SKM-1 (cell line): Measurements from ENCODE around the gene NPAS1.

Experiments used
- DNase-seq: peaks from one replicate; lab custom pipeline; 2025; ENCODE audit not compliant: unreplicated experiment; lab: John Stamatoyannopoulos, UW

Gene NPAS1, protein sequence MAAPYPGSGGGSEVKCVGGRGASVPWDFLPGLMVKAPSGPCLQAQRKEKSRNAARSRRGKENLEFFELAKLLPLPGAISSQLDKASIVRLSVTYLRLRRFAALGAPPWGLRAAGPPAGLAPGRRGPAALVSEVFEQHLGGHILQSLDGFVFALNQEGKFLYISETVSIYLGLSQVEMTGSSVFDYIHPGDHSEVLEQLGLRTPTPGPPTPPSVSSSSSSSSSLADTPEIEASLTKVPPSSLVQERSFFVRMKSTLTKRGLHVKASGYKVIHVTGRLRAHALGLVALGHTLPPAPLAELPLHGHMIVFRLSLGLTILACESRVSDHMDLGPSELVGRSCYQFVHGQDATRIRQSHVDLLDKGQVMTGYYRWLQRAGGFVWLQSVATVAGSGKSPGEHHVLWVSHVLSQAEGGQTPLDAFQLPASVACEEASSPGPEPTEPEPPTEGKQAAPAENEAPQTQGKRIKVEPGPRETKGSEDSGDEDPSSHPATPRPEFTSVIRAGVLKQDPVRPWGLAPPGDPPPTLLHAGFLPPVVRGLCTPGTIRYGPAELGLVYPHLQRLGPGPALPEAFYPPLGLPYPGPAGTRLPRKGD

DNA sequence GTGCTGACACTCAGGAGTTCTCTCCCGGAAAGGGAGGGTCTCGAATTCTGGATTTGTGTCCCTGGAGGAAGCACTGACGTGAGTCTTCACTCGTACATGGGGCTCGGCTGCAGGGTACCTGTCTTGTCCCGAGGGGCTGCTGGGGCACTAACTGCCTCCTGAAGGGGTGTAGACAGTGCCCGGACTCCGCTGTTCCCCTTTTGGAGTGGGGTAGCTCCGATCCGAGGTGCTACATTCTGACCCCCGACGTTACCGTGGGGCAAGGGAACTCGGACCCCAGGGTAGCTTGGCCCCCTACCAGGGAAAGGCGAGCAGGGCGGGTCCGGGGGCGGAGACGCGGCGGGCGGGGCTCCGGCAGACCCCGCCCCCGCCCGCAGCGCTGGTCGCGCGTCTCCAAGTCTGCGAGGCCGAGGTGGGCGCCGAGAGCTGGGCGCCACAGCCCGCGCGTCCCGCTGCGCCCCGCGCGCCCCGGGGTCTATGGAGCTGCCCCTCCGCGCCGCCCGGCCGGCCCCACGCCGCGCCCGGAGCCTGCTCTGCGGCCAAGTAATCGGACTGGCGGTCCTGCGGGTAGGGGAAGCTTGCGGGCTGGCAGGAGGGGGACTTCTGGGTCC is at the start of gene NPAS1:
NPAS1 (plus strand) TSS at position 407 of the 611 bp plus-strand sequence. CDS start 1,211 bp downstream, outside the sequence.
- DNase-seq: no peak

- DNase-seq: no peak
These were observed 48.8 kb upstream of the NPAS1 start for GRCh38 chr19:46970815-46971214.

DNA sequence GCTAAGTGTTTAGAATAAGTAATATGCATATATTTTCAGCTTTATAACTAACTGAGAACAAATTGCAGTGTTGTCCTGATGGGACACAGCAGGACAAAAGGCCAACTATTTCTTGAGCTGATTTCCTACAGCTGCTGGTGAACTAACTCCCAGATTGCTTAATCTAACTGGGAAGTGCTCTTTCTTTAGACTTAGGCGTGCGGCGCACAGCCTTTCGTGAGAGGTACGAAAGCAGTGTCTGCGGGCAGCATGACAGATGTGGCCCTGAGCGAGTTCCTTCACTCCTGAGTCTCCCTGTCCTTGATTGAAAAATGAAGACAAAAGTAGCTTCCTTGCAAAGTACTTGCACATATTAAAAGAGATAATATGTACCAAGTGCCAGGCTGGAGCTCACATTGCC is 47.3 kb upstream of the NPAS1 start:
- no peak for DNase-seq

GRCh38 chr19:46974181-46974580 is 45.5 kb upstream of the NPAS1 start:
- DNase-seq: no peak

GRCh38 chr19:46975011-46975924 is 44.4 kb upstream of the NPAS1 start:
- no peak for DNase-seq

GRCh38 chr19:46975925-46976782 is 43.5 kb upstream of the NPAS1 start:
- no peak for DNase-seq

- no peak for DNase-seq
These were observed 42.8 kb upstream of the NPAS1 start for GRCh38 chr19:46976845-46977320.

- no peak for DNase-seq
These were observed 42.1 kb upstream of the NPAS1 start for GRCh38 chr19:46977548-46977947.

GRCh38 chr19:46978171-46978869 is 41.3 kb upstream of the NPAS1 start:
- DNase-seq: no peak

DNA sequence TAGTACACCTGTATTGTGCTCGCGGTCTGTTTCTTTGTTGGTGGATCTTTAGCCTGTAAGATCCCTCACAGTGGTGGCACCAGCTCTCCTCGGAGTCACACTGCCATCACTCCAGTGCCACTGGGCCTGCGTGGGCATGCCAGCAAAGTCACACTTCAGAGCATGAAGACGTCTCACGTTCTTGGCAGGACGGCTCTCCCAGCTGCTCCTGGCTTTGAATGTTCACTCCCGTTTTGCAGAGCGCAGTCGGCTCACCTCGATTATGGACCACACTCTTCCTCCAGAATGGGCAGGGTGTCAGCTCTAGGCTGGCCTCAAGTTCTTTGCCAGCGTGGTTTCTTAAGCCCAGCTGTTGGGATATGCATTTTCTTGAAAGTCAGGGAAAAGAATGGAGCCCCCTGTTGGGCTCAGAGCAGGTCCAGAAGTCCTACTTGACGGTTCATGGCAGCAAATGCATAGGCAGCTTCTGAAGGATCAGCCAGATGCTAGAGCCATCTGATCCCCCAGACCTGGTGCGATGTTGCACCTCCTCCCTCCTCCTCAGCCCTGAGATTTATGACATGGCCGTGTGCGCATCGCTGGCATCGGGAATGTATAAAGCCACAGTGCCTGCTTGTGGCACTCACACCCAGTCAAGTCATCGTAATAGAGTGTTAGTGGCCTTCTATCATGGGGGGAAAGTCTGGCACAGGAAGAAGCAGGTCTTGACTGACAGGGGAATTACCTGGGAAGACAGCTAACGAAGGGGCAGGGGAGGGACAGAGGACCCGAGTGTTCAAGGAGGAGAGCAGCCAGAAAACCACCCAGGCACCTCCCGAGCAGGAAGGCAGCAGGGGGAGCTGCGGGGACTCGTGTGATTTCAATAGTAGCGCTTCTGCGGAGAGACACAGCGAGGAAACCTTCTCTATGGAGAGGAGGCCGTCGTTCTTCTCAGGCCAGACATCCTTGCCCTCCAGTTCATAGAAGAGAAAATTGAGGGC is 40.2 kb upstream of the NPAS1 start:
- no peak for DNase-seq

- no peak for DNase-seq
These were observed 38.9 kb upstream of the NPAS1 start for GRCh38 chr19:46980761-46981160.

GRCh38 chr19:46981286-46981945 is 38.2 kb upstream of the NPAS1 start:
- no peak for DNase-seq

DNA sequence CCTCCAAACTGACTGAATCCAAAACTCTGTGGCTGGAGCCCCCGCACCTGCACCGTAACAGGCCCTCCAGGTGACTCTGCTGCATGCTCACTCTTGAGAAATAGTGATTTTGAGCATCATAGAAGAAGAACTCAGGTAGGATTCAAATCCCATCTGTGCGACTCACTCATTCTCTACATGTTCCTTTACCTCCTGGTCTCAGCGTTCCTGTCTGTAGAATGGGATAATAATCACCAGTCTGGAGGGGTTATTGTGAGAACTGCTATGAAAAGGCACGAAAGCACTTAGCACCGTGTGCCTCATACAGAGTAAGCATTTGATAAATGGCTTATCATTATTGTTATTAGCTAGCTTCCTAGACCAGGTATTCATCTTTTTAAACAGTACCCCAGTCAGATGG is 36.5 kb upstream of the NPAS1 start:
- DNase-seq: no peak

DNA sequence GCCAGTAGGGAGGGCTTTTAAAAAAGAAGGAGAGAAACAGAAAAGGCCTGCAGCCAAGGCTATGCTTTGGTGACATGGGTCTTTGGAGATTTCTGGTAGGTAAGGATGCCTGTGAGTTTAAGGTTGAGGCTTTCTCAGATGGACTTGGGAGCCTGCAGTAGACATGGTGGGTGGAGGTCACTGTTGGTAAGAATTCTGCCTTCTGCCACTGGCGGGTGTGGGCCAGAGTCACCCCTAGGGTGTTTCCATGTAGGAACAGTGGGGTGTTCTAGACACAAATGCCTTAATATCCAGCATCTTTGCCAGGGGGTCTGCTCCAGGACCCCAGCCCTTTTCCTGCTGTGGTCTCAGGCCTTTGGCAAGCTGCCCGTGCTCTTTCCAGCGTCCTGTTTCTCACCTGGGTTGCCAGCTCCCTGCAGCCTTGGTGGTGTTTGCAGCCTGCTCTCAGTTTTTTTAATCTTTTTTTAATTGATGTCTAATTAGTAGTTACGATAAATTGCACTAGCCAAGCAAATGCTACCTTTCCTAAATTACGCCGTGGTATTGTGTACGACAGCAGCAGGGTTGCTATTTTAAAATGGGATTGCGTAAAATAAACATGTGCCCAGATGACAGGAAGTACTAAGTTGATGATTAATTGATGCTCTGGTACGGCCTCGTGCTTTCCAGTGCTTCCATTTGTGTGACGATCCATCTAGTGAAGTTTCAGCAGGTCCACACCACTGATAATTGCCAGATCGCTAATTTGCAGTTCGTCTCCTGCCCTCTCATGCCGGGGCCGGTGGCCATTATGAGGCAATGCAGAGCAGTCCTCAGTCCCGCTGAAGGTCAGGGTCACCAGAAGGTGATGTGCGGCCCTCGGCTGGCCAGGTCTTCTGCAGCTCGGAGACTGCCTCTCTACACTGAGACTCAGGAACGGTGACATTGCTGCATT is 35.3 kb upstream of the NPAS1 start:
- no peak for DNase-seq

- no peak for DNase-seq
These were observed 33.9 kb upstream of the NPAS1 start for GRCh38 chr19:46985542-46986415.
